IMR-90 (cell line): ENCODE results near the gene TMEM14A. TPM values are rescaled to one million over a fixed set of nuclear protein-coding genes. Genes with fewer than 3 reads are reported as not detected.

Experiments used
- ATAC-seq: fragments of 200-7000 bp; cut with Tn5 transposase; 2 replicates; pipeline ENCODE4 v1.9.1; 2020; ENCODE audit warnings: low read depth, mild to moderate bottlenecking, moderate library complexity
- BruUV-seq: library from RNA; stranded (reverse); fragments of 400-500 nt; replicated peaks from 2 replicates; lab custom pipeline; 2021; lab: Mats Ljungman, UMichigan
- CTCF ChIA-PET: fragments of 300-600 bp; formaldehyde crosslinking; extraction: SDS; loops from one replicate; lab custom pipeline; 2021; ENCODE audit warnings: antibody characterized with exemption; lab: Yijun Ruan, JAX
- POLR2A ChIA-PET: fragments of 300-600 bp; sonication (Branson Sonifier 250); formaldehyde crosslinking; loops from one replicate; lab custom pipeline; 2022; ENCODE audit warnings: antibody characterized with exemption; ENCODE audit not compliant: unreplicated experiment; lab: Charles Lee
- DNase-seq: peaks from one replicate; pipeline ENCODE4 v3.0.0; 2013
- H2AFZ ChIP-seq: replicated peaks from 2 replicates; pipeline ENCODE3; 2013; ENCODE audit warnings: low read length, mild to moderate bottlenecking; ENCODE audit not compliant: poor library complexity
- H2AK5ac ChIP-seq: 2 replicates; pipeline ENCODE4 v1.6.1; 2013; ENCODE audit warnings: low read depth, low read length, inconsistent platforms
- H2AK9ac ChIP-seq: replicated peaks from 2 replicates; pipeline ENCODE3; 2013; ENCODE audit warnings: mild to moderate bottlenecking, low read depth, low read length, moderate library complexity; ENCODE audit not compliant: poor library complexity
- H2BK120ac ChIP-seq: 2 replicates; pipeline ENCODE4 v1.6.1; 2013; ENCODE audit warnings: low read depth, low read length, inconsistent platforms
- H2BK15ac ChIP-seq: 3 replicates; pipeline ENCODE4 v1.6.1; 2013; ENCODE audit warnings: low read depth, low read length, inconsistent platforms
- H2BK20ac ChIP-seq: 2 replicates; pipeline ENCODE4 v1.6.1; 2013; ENCODE audit warnings: low read depth, mild to moderate bottlenecking, inconsistent platforms, low read length, moderate library complexity
- H2BK5ac ChIP-seq: 2 replicates; pipeline ENCODE4 v1.6.1; 2013; ENCODE audit warnings: mild to moderate bottlenecking, low read depth, low read length, inconsistent platforms; ENCODE audit not compliant: poor library complexity, severe bottlenecking
- H3K14ac ChIP-seq: replicated peaks from 2 replicates; pipeline ENCODE4 v1.6.1; 2013; ENCODE audit warnings: low read depth, low read length, inconsistent platforms
- H3K18ac ChIP-seq: 2 replicates; pipeline ENCODE4 v1.6.1; 2013; ENCODE audit warnings: low read depth, low read length, control low read depth
- H3K23ac ChIP-seq: 2 replicates; pipeline ENCODE4 v1.6.1; 2013; ENCODE audit warnings: low read depth, low read length, inconsistent platforms
- H3K27ac ChIP-seq: 2 replicates; pipeline ENCODE4 v1.5.1; 2013; ENCODE audit warnings: mild to moderate bottlenecking, control low read depth, low read length; ENCODE audit not compliant: insufficient read depth
- H3K27me3 ChIP-seq: 2 replicates; pipeline ENCODE4 v1.6.1; 2013; ENCODE audit warnings: low read length; ENCODE audit not compliant: control insufficient read depth, insufficient read depth
- H3K36me3 ChIP-seq: 2 replicates; pipeline ENCODE4 v1.6.1; 2013; ENCODE audit warnings: low read length, mixed read lengths; ENCODE audit not compliant: control insufficient read depth, insufficient read depth
- H3K4ac ChIP-seq: 2 replicates; pipeline ENCODE4 v1.6.1; 2013; ENCODE audit warnings: low read depth, low read length, inconsistent platforms
- H3K4me1 ChIP-seq: 2 replicates; pipeline ENCODE4 v1.6.1; 2013; ENCODE audit warnings: low read length, mixed read lengths; ENCODE audit not compliant: control insufficient read depth, insufficient read depth
- H3K4me2 ChIP-seq: 2 replicates; pipeline ENCODE4 v1.6.1; 2013; ENCODE audit warnings: low read depth, mild to moderate bottlenecking, control low read depth, low read length, moderate library complexity
- H3K4me3 ChIP-seq: 2 replicates; pipeline ENCODE4 v1.5.1; 2013; ENCODE audit warnings: low read depth, mild to moderate bottlenecking, control low read depth, low read length, moderate library complexity; ENCODE audit not compliant: insufficient read depth
- H3K56ac ChIP-seq: 2 replicates; pipeline ENCODE4 v1.6.1; 2013; ENCODE audit warnings: low read length, inconsistent platforms; ENCODE audit not compliant: insufficient read depth; ENCODE audit errors: extremely low read depth
- H3K79me1 ChIP-seq, 2 experiments: 2 replicates each; pipeline ENCODE4 v1.6.1; 2013; ENCODE audit warnings: low read length in 2 of 2, inconsistent platforms in 1 of 2, low read depth in 1 of 2
- H3K9ac ChIP-seq: 2 replicates; pipeline ENCODE4 v1.6.1; 2013; ENCODE audit warnings: low read depth, low read length, control low read depth
- H3K9me1 ChIP-seq: 2 replicates; pipeline ENCODE4 v1.6.1; 2013; ENCODE audit warnings: low read length, inconsistent platforms; ENCODE audit not compliant: insufficient read depth
- H3K9me3 ChIP-seq: 2 replicates; pipeline ENCODE4 v1.6.1; 2013; ENCODE audit warnings: low read length; ENCODE audit not compliant: control insufficient read depth, insufficient read depth
- H4K20me1 ChIP-seq: 2 replicates; pipeline ENCODE4 v1.6.1; 2013; ENCODE audit warnings: low read length, inconsistent platforms; ENCODE audit not compliant: insufficient read depth
- H4K5ac ChIP-seq: 2 replicates; pipeline ENCODE4 v1.6.1; 2013; ENCODE audit warnings: mild to moderate bottlenecking, low read depth, low read length, control low read depth
- H4K8ac ChIP-seq, 2 experiments: 2 replicates each; pipeline ENCODE4 v1.6.1; 2013; ENCODE audit warnings: low read depth in 2 of 2, low read length in 2 of 2, control low read depth in 1 of 2, inconsistent platforms in 1 of 2
- H4K91ac ChIP-seq: 2 replicates; pipeline ENCODE4 v1.6.1; 2013; ENCODE audit warnings: low read depth, low read length, inconsistent platforms; ENCODE audit not compliant: insufficient read depth
- CEBPB ChIP-seq: IDR thresholded peaks from 2 replicates; pipeline ENCODE4 v1.6.1; 2012; ENCODE audit warnings: low read depth, low read length, improper control_type of control experiment
- FOS ChIP-seq: fragments of 150-350 bp; IDR thresholded peaks from 2 replicates; pipeline ENCODE4 v1.6.1; 2016; ENCODE audit warnings: low read depth, low read length
- MAFK ChIP-seq: IDR thresholded peaks from 2 replicates; pipeline ENCODE4 v1.6.1; 2012; ENCODE audit warnings: low read depth, low read length, improper control_type of control experiment
- POLR2A ChIP-seq: IDR thresholded peaks from 2 replicates; pipeline ENCODE4 v1.6.1; 2012; ENCODE audit warnings: mild to moderate bottlenecking, low read depth, low read length
- RFX5 ChIP-seq: IDR thresholded peaks from 2 replicates; pipeline ENCODE4 v1.8.0; 2012; ENCODE audit warnings: low read depth, mild to moderate bottlenecking, low read length, moderate library complexity
- WGBS, 2 experiments: methylation state at CpG; one replicate each; pipeline versions ENCODE4 v1.1.5 to v1.1.7; 2013; ENCODE audit warnings: missing lambda C conversion rate in 2 of 2; ENCODE audit not compliant: insufficient read length in 1 of 2; ENCODE audit errors: extremely low coverage in 2 of 2; 5-methylcytosine and 5-hydroxymethylcytosine counted together
- dilution Hi-C: fragments of 300-500 bp; cut with HindIII; formaldehyde crosslinking; loops from one replicate; pipeline ENCODE4 v1.14.3; 2018; ENCODE audit warnings: low sequenced_read_pairs; ENCODE audit not compliant: unreplicated experiment
- in situ Hi-C: fragments of 300-500 bp; cut with MboI; formaldehyde crosslinking; loops from 3 replicates; pipeline ENCODE4 v1.14.3; 2019; ENCODE audit warnings: low sequenced_read_pairs, inconsistent platforms, mixed read lengths
- intact Hi-C: fragments of 100-400 bp; cut with micrococcal nuclease; formaldehyde crosslinking; loops from 2 replicates; pipeline ENCODE4 v1.10.0; 2022
- polyA plus RNA-seq, 3 experiments: library from polyadenylated mRNA; depleted of rRNA; stranded (reverse); fragments of >200 nt; gene quantifications; 2 replicates each; pipeline ENCODE4 v1.2.3, GENCODE V29; 2012; ENCODE audit warnings: low replicate concordance in 1 of 3
- total RNA-seq: library from RNA; depleted of rRNA; stranded (reverse); fragments of >200 nt; gene quantifications from 2 replicates; pipeline ENCODE4 v1.2.3, GENCODE V29; 2012
- TF ChIP-seq, protein P1 (sequence below): fragments of 150-350 bp; IDR thresholded peaks from 2 replicates; pipeline ENCODE4 v1.6.1; 2016; ENCODE audit warnings: low read depth, mild to moderate bottlenecking, low read length, moderate library complexity, borderline replicate concordance
- TF ChIP-seq, protein P2 (sequence below): fragments of 150-350 bp; IDR thresholded peaks from 2 replicates; pipeline ENCODE4 v1.6.1; 2017; ENCODE audit warnings: mild to moderate bottlenecking, antibody characterized with exemption, low read length, low read depth

Gene TMEM14A
- total and polyA plus RNA-seq, 2 of the 4 experiments (the other 2 are of a cell fraction), result 18.5 to 25.1 TPM

DNA sequence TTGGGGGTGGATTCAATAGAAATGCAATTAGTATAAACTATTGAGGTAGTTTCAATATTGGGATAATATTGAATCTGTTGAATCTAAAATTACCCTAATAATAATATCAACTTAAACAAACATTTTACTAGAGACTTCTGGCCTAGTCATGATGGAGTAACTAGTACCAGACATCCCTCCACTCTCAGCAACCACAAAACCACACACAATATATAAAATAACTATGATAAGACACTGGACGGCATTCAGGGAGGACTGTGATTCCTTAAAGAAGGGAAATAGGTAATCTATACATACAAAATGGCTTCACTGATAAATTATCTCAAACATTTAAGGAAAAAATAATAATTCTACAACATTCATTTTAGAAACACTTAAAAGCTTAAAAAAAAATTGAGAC is 38.9 kb upstream of the TMEM14A start:
- Histone ChIP-seq H3K56ac (no peak overlapping the region), H4K91ac (no peak overlapping the region), H3K18ac (no peak overlapping the region), H3K4me2 (no peak overlapping the region), H2BK20ac (no peak overlapping the region), H3K9ac (no peak overlapping the region), H3K23ac (no peak overlapping the region), H2AK9ac (no peak overlapping the region), H3K4ac (no peak overlapping the region), H3K27ac (no peak overlapping the region), H3K27me3 (no peaks in the 10 kb centered on the region), H3K4me1 (peaks cover 4% of the 10 kb centered on the region), H3K36me3 (no peaks in the 10 kb centered on the region), H3K14ac (no peak overlapping the region), H3K9me1 (peaks cover 5% of the 10 kb centered on the region), H3K79me1 (no peaks in the 10 kb centered on the region), H4K20me1 (no peaks in the 10 kb centered on the region), H4K5ac (no peak overlapping the region), H2AFZ (no peak overlapping the region), H2BK120ac (no peak overlapping the region), H2AK5ac (no peak overlapping the region), H3K4me3 (no peak overlapping the region), H2BK15ac (no peak overlapping the region), H4K8ac (no peak overlapping the region), H2BK5ac (no peak overlapping the region), H3K9me3 (no peaks in the 10 kb centered on the region)
- WGBS, 2 experiments, result no CpG with 5 or more reads among the region's 1 CpG
- ChIA-PET CTCF (no interaction called here), POLR2A (no interaction called here)
- BruUV-seq, result no TSS peak
- dilution Hi-C loops, result no loop called here
- in situ Hi-C loops, result no loop called here
- DNase-seq (no peak), ATAC-seq (no peak)
- TF ChIP-seq, protein P1, sequence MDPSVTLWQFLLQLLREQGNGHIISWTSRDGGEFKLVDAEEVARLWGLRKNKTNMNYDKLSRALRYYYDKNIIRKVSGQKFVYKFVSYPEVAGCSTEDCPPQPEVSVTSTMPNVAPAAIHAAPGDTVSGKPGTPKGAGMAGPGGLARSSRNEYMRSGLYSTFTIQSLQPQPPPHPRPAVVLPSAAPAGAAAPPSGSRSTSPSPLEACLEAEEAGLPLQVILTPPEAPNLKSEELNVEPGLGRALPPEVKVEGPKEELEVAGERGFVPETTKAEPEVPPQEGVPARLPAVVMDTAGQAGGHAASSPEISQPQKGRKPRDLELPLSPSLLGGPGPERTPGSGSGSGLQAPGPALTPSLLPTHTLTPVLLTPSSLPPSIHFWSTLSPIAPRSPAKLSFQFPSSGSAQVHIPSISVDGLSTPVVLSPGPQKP, result no peak
- TF ChIP-seq, protein P2, sequence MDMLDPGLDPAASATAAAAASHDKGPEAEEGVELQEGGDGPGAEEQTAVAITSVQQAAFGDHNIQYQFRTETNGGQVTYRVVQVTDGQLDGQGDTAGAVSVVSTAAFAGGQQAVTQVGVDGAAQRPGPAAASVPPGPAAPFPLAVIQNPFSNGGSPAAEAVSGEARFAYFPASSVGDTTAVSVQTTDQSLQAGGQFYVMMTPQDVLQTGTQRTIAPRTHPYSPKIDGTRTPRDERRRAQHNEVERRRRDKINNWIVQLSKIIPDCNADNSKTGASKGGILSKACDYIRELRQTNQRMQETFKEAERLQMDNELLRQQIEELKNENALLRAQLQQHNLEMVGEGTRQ, result no peak
- TF ChIP-seq CEBPB, result no peak
- TF ChIP-seq RFX5, result no peak
- TF ChIP-seq FOS, result no peak
- TF ChIP-seq POLR2A, result no peak
- no peak for TF ChIP-seq MAFK
- intact Hi-C loops, result no loop called here
